Mesodermal cell (in vitro differentiated cells): ENCODE measurements around the gene PPP1R9B. TPM values are rescaled to one million over a fixed set of nuclear protein-coding genes. Genes with fewer than 3 reads are reported as not detected.
A peak's percentile ranks its signal among the peaks of the same experiment; 100 is the strongest.

ENCODE experiments used
- H3K27ac ChIP-seq: 2 replicates; pipeline ENCODE4 v1.7.0; 2013; ENCODE audit warnings: mild to moderate bottlenecking, low read depth, low read length, moderate library complexity; ENCODE audit not compliant: severe bottlenecking
- H3K36me3 ChIP-seq: 2 replicates; pipeline ENCODE4 v1.7.1; 2013; ENCODE audit warnings: mild to moderate bottlenecking, low read length, moderate library complexity; ENCODE audit not compliant: control insufficient read depth, insufficient read depth
- H3K4me1 ChIP-seq: one replicate; pipeline ENCODE4 v1.7.1; 2013; ENCODE audit warnings: mild to moderate bottlenecking, low read length; ENCODE audit not compliant: insufficient read depth, control insufficient read depth, poor library complexity, severe bottlenecking
- H3K4me3 ChIP-seq: 2 replicates; pipeline ENCODE4 v1.7.0; 2013; ENCODE audit warnings: low read length, control low read depth, mild to moderate bottlenecking; ENCODE audit not compliant: insufficient read depth, poor library complexity, severe bottlenecking; ENCODE audit errors: extremely low read depth
- H3K9me3 ChIP-seq: 2 replicates; pipeline ENCODE4 v1.7.1; 2013; ENCODE audit warnings: mild to moderate bottlenecking, low read length, moderate library complexity; ENCODE audit not compliant: control insufficient read depth
- WGBS, 2 experiments: methylation state at CpG; one replicate each; pipeline ENCODE4 v1.1.5; 2013; ENCODE audit warnings: missing lambda C conversion rate in 2 of 2; ENCODE audit not compliant: insufficient coverage in 2 of 2; 5-methylcytosine and 5-hydroxymethylcytosine counted together
- polyA plus RNA-seq, 2 experiments: library from polyadenylated mRNA; stranded (reverse); fragments of 50-300 nt; gene quantifications; one replicate each; pipeline ENCODE4 v1.2.3, GENCODE V29; 2013

PPP1R9B gene, protein sequence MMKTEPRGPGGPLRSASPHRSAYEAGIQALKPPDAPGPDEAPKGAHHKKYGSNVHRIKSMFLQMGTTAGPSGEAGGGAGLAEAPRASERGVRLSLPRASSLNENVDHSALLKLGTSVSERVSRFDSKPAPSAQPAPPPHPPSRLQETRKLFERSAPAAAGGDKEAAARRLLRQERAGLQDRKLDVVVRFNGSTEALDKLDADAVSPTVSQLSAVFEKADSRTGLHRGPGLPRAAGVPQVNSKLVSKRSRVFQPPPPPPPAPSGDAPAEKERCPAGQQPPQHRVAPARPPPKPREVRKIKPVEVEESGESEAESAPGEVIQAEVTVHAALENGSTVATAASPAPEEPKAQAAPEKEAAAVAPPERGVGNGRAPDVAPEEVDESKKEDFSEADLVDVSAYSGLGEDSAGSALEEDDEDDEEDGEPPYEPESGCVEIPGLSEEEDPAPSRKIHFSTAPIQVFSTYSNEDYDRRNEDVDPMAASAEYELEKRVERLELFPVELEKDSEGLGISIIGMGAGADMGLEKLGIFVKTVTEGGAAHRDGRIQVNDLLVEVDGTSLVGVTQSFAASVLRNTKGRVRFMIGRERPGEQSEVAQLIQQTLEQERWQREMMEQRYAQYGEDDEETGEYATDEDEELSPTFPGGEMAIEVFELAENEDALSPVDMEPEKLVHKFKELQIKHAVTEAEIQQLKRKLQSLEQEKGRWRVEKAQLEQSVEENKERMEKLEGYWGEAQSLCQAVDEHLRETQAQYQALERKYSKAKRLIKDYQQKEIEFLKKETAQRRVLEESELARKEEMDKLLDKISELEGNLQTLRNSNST
- polyA plus RNA-seq (2013, experiment 1 of 2) = 45.5 TPM
- polyA plus RNA-seq (2013, experiment 2 of 2) = 36.7 TPM

DNA sequence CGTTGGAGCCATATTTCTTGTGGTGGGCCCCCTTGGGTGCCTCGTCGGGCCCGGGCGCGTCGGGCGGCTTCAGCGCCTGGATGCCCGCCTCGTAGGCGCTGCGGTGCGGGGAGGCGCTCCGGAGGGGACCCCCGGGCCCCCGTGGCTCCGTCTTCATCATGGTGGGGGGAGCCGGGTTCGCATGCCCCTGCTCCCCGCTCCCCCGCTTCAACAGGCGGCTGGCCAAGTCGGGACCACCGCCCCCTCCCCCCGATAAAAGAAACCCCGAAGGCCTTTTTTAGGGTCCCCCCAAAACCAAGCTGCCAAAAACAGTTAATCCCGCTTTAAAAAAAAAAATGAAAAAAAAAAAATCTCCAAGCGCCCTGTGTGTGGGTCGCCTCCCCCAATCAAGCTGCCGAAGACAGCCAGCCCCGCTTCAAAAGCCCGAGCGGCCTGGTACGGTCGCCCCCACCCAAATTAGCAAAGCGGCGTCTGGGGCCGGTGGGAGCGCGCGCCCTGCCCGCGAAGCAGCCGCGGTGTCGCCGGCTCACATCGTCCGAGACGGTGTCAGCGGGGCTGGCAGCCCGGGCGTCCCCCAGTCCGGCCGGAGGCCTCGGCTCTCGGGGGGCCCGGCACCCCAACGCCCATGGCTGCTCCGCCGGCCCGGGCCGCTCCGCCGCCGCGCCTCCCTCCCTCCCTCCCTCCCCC, at the start of gene PPP1R9B:
TSS of gene PPP1R9B (minus strand) at position 324 of the 687 bp plus-strand sequence. CDS start at position 160, 164 bp downstream.
- 0 to 1% methylated on average over 32 to 54 of the region's 69 CpGs for WGBS, 2 experiments
- Histone ChIP-seq H3K9me3 (no peaks in the 10 kb centered on the region), H3K27ac (peak within 1 kb of the TSS; percentile 87), H3K36me3 (peaks cover 7% of the 10 kb centered on the region), H3K4me1 (peaks cover 45% of the 10 kb centered on the region), H3K4me3 (peak within 1 kb of the TSS; percentile 90)

DNA sequence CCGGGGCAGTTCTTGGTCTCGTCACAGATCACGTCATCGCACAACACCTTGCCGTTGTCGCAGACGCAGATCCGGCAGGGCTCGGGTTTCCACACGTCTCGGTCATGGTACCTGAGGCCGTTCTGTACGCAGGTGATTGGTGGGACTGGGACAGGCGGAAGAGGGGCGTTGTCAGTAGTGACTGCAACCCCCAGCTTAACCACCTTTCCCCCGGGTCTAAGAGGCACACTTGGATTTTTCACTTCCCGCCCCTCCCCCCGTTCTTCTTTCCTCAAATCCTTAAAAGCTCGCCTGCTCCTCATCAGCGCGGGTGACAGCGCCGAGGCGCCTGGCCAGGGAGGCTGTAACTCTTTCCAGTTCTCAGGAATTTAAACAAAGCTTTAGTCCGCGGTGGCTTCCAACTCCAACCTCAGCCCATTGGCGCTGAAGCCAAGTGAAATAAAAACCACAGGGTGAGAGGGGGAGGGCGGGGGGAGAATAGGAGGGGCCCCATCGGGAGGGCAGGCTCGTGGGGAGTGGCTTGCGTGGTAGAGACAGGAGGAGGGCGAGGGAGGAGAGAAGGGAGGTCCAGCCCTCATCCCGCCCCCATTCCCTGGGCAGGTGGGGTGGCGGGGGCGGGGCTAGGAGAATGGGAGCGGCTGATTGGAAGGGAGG, 49.5 kb upstream of the PPP1R9B start:
- Histone ChIP-seq H3K36me3 (peaks cover 46% of the 10 kb centered on the region), H3K27ac (peak overlapping the region; percentile 81), H3K4me1 (peaks cover 39% of the 10 kb centered on the region), H3K4me3 (peak overlapping the region; percentile 80), H3K9me3 (no peaks in the 10 kb centered on the region)
- 2 to 5% methylated on average over 17 to 20 of the region's 36 CpGs for WGBS, 2 experiments

DNA sequence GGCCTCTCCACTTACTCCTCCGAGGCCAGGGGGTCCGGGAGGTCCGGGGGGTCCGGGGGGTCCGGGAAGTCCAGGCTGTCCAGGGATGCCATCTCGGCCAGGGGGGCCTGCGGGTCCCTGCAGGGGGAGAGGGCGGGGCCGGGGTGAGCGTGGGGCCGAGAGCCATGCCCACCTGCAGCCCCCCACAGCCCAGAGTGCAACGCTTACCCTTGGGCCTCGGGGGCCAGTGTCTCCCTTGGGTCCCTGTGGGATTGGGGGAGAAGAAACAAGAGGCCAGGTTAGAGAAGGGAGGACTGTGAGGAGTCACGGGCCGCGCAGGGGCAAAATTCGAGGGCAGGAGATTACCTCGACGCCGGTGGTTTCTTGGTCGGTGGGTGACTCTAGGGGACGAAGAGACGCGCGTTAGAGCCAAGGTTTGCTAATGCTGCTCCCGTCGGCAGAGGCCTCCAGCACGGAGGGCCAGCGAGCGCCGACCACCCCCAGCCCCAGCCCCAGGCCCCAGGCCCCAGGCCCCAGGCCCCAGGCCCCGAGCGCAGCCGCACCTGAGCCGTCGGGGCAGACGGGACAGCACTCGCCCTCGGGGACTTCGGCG, 48.8 kb upstream of the PPP1R9B start:
- Histone ChIP-seq H3K9me3 (no peaks in the 10 kb centered on the region), H3K4me3 (peak overlapping the region; percentile 80), H3K27ac (peak overlapping the region; percentile 81), H3K4me1 (peaks cover 33% of the 10 kb centered on the region), H3K36me3 (peaks cover 53% of the 10 kb centered on the region)
- 34 to 49% methylated on average over 26 to 27 of the region's 41 CpGs for WGBS, 2 experiments

DNA sequence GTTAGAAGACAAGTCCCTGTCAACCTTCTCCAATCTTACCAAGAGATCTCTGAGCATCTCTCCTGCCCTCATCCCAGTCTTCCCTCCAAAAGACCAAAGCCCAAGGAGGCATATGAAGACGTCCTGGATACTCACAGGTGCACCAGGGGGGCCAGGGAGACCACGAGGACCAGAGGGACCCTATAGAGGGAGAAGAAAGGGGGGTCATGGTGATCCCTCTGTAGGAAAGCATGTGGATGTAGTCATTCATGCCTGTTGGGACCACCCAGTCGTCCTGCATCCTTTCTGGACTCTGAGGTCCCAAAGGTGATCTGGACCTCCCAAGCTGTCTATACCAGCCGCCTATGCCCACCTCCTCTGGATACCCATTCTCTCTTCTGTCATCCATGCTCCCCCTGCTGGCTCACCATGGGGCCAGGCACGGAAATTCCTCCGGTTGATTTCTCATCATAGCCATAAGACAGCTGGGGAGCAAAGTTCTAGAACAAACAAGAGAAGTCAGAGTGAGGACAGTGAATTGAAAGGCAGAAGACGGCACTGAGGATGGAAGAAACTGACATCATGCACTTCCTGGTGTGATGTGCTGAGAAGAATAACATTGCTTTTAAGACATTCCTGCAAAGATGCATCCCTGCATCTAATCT, 47.7 kb upstream of the PPP1R9B start:
- H3K36me3 ChIP-seq = peaks cover 63% of the 10 kb centered on the region

DNA sequence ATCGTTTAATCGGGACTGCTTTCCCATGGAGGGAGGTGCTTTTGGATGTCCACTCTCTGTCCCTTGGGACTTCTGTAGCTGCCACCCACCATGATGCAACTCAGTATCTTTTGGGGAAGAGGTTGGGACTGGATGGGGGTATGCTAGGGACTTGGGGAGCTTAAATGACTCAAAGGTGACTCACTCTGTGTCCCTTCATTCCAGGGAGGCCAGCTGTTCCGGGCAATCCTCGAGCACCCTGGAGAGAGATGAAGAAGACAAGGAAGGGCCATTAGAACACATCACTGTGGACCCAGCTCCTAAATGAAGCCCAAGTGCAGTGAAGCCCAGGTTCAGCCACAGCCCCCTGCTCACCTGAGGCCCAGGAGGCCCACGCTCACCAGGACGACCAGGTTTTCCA, 46.3 kb upstream of the PPP1R9B start:
- H3K4me1 ChIP-seq = peaks cover 11% of the 10 kb centered on the region
- no peak overlapping the region for H3K27ac ChIP-seq
- H3K4me3 ChIP-seq = no peak overlapping the region
- 95 to 100% methylated on average over 5 of the region's 6 CpGs for WGBS, 2 experiments
- H3K9me3 ChIP-seq = no peaks in the 10 kb centered on the region
- H3K36me3 ChIP-seq = peaks cover 76% of the 10 kb centered on the region

More for the DNA sequence above, 47.7 kb upstream of the PPP1R9B start:
- 52 to 59% methylated on average over 4 to 6 of the region's 7 CpGs for WGBS, 2 experiments
- Histone ChIP-seq H3K27ac (no peak overlapping the region), H3K4me1 (peaks cover 21% of the 10 kb centered on the region), H3K4me3 (no peak overlapping the region), H3K9me3 (no peaks in the 10 kb centered on the region)

DNA sequence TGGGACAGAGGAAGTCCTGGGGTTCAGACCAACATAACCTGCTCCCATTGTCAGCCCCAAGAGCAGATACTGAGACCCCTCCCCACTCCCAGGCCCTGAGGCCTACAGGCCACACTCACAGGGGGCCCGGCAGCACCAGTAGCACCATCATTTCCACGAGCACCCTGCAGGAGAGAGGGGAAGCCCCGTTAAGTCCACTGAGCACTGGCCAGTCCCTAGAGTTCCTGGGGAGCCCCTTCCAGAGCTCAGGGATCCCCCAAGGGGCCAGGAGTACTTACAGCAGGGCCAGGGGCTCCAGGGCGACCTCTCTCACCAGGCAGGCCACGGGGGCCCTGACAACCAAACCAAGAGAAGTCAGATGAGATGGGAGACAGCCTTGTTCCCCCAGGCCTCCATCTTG, 45.6 kb upstream of the PPP1R9B start:
- H3K9me3 ChIP-seq = no peaks in the 10 kb centered on the region
- peaks cover 84% of the 10 kb centered on the region for H3K36me3 ChIP-seq
- H3K4me1 ChIP-seq = peaks cover 8% of the 10 kb centered on the region
- no peak overlapping the region for H3K4me3 ChIP-seq
- peak overlapping the region; percentile 16 for H3K27ac ChIP-seq
- WGBS, 2 experiments = 97 to 100% methylated on average over 4 to 5 of the region's 5 CpGs

DNA sequence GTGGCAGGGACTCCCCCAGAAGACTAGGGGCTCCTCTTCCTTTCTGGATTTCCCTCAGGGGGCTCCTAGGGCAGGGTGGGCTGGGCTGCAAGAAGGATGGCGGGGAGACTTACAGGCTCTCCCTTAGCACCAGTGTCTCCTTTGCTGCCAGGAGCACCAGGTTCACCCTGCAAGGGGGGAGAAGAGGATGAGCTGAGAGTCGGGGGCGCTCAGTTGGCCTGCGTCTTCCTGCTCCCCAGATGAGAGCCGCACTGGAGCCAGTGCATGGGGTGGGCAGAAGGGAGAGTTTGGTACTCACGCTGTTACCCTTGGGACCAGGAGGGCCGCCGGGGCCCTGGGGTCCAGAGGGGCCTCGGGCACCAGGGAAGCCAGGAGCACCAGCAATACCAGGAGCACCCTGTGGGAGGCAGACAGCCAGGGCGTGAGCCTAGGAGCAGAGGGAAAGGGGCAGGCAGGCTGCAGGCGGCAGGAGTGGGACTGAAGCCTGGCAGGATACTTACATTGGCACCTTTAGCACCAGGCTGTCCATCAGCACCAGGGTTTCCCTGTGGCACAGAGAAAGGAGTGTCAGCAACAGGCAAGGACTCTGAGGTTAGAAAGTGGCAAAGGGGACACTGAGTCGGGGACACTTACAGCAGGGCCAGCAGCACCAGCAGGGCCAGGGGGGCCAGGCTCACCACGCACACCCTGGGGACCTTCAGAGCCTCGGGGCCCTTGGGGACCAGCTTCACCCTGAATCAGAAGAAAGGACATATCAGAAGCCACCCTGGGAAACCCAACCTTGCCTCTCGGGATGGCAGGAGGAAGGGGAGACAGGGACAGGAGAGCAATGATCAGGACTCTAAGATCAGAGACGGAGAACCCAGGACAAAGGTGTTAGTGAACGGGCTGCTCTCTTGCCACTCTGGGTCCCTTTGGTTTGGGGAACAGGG, 44.7 kb upstream of the PPP1R9B start:
- WGBS, 2 experiments = 94 to 97% methylated on average over 16 to 17 of the region's 17 CpGs
- H3K4me1 ChIP-seq = peaks cover 8% of the 10 kb centered on the region
- peaks cover 93% of the 10 kb centered on the region for H3K36me3 ChIP-seq
- no peak overlapping the region for H3K4me3 ChIP-seq
- H3K9me3 ChIP-seq = no peaks in the 10 kb centered on the region
- no peak overlapping the region for H3K27ac ChIP-seq

DNA sequence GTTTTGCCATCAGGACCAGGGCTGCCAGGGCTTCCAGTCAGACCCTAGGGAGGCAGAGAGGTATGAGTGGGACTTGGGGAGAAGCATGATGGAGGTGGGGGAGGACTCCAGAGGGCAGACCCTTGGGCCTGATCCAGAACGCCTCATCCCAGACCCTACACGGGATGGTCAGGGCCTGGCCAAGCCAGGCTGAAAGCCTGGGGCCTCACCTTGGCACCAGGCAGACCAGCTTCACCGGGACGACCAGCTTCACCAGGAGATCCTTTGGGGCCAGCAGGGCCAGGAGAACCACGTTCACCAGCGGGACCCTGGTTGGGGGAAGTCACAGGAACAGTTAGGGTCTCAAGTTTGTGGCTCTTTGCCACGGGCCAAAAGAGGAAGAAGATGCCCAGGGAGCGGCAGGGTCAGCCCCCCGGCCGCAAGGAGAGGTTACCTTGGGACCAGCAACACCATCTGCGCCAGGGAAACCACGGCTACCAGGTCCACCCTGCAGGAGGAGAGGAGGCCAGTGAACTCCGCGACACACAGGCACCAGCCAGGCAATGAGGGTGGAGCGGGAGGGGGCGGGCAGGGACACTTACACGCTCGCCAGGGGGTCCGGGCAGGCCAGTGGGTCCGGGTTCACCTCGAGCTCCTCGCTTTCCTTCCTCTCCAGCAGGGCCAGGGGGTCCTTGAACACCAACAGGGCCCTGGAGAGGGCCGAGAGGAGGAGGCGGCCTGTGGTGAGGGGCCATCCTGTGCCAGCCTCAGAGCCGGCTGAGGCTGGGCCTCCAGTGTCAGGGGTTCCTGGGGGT, 43.9 kb upstream of the PPP1R9B start:
- Histone ChIP-seq H3K36me3 (peaks cover 99% of the 10 kb centered on the region), H3K9me3 (no peaks in the 10 kb centered on the region), H3K4me1 (peaks cover 7% of the 10 kb centered on the region), H3K27ac (no peak overlapping the region), H3K4me3 (no peak overlapping the region)
- 89 to 95% methylated on average over 20 to 25 of the region's 25 CpGs for WGBS, 2 experiments
